Hepatocyte (in vitro differentiated cells): ENCODE results near the gene CD300H. TPM values are rescaled to one million over a fixed set of nuclear protein-coding genes. Genes with fewer than 3 reads are reported as not detected.
"Not testable (repeated sequence)": the region's sequence is repeated elsewhere in the genome, so short reads cannot be mapped to it uniquely, and the experiment has no call there.

Experiments used
- DNase-seq: peaks from one replicate; pipeline ENCODE4 v3.0.0-alpha.2; 2016; ENCODE audit warnings: low spot score
- H2AFZ ChIP-seq: fragments of 200-600 bp; sonication (generic); 2 replicates; pipeline ENCODE4 v1.6.0; 2016; ENCODE audit warnings: antibody characterized with exemption, mild to moderate bottlenecking
- H3K27ac ChIP-seq: fragments of 200-600 bp; sonication (generic); 2 replicates; pipeline ENCODE4 v1.5.1; 2016; ENCODE audit warnings: mild to moderate bottlenecking
- H3K27me3 ChIP-seq: fragments of 200-600 bp; sonication (generic); 2 replicates; pipeline ENCODE4 v1.6.1; 2016
- H3K36me3 ChIP-seq: fragments of 200-600 bp; sonication (generic); replicated peaks from 2 replicates; pipeline ENCODE4 v1.5.1; 2016; ENCODE audit warnings: low read depth; ENCODE audit not compliant: insufficient read depth
- H3K4me1 ChIP-seq: fragments of 200-600 bp; sonication (generic); 2 replicates; pipeline ENCODE4 v1.5.1; 2016; ENCODE audit warnings: mild to moderate bottlenecking, moderate library complexity; ENCODE audit not compliant: insufficient read depth
- H3K4me2 ChIP-seq: fragments of 200-600 bp; sonication (generic); 2 replicates; pipeline ENCODE4 v1.6.0; 2016
- H3K4me3 ChIP-seq: fragments of 200-600 bp; sonication (generic); 2 replicates; pipeline ENCODE4 v1.5.1; 2016; ENCODE audit warnings: mild to moderate bottlenecking
- H3K79me2 ChIP-seq: fragments of 200-600 bp; sonication (generic); 2 replicates; pipeline ENCODE4 v1.6.0; 2017; ENCODE audit warnings: mild to moderate bottlenecking
- H3K9me2 ChIP-seq: fragments of 200-600 bp; sonication (generic); replicated peaks from 2 replicates; pipeline ENCODE4 v1.6.0; 2017; ENCODE audit warnings: mild to moderate bottlenecking; ENCODE audit not compliant: insufficient read depth
- H3K9me3 ChIP-seq: fragments of 200-600 bp; sonication (generic); 2 replicates; pipeline ENCODE4 v1.5.1; 2016; ENCODE audit warnings: low read depth, mild to moderate bottlenecking
- H4K20me1 ChIP-seq: fragments of 200-600 bp; sonication (generic); 2 replicates; pipeline ENCODE4 v1.6.0; 2016; ENCODE audit warnings: mild to moderate bottlenecking; ENCODE audit not compliant: insufficient read depth, poor library complexity, severe bottlenecking
- EZH2 ChIP-seq: fragments of 200-600 bp; sonication (generic); IDR thresholded peaks from 2 replicates; pipeline ENCODE4 v1.6.1; 2016; ENCODE audit warnings: antibody characterized with exemption, mild to moderate bottlenecking, borderline replicate concordance
- EZH2phosphoT487 ChIP-seq: fragments of 200-600 bp; sonication (generic); IDR thresholded peaks from one replicate; pipeline ENCODE4 v1.6.1; 2018; ENCODE audit warnings: antibody characterized with exemption, mild to moderate bottlenecking, low read depth, moderate library complexity; ENCODE audit not compliant: unreplicated experiment, severe bottlenecking
- WGBS: methylation state at CpG from one replicate; pipeline ENCODE4 v1.1.6; 2016; ENCODE audit warnings: low lambda C conversion rate; ENCODE audit errors: missing lambda C conversion rate; 5-methylcytosine and 5-hydroxymethylcytosine counted together
- polyA plus RNA-seq: library from polyadenylated mRNA; unstranded; fragments of >200 nt; fragmentation: Nextera tagmentation; extraction: Ambion mirVana; gene quantifications from 2 replicates; pipeline ENCODE4 v1.2.1, GENCODE V29; 2016
- total RNA-seq: library from RNA; depleted of rRNA; stranded (reverse); fragments of >200 nt; gene quantifications from 2 replicates; pipeline ENCODE4 v1.2.3, GENCODE V29; 2014
- TF ChIP-seq, protein P1 (sequence below): fragments of 200-600 bp; sonication (generic); IDR thresholded peaks from 2 replicates; pipeline ENCODE4 v1.5.1; 2016; ENCODE audit warnings: antibody characterized with exemption, mild to moderate bottlenecking; ENCODE audit not compliant: poor library complexity

CD300H gene
- total and polyA plus RNA-seq, 2 experiments from 2014 or later = 0.67 TPM; not detected in 1

DNA sequence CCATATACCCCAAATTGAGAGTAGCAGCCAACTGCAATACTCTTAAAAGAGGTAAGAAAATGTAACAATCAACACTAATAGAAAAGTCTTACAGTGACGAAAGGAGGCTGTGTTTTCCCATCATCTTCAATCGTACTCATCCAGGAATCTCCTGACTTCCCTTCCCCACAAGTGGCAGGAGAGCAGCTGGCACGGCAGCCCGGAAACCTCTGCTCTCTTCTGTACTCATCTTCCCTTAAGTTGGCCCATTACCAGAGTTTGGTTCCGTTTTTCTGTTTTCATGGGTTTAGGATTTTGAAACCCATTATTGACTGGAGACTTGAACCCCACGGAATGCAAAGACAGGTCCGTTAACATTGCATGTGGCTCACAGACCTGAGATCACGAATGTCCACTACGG is 11.7 kb upstream of the CD300H start:
- WGBS = 87% methylated on average over 9 of the region's 9 CpGs
- TF ChIP-seq EZH2 = no peak
- no peak for TF ChIP-seq EZH2phosphoT487
- TF ChIP-seq, protein P1, sequence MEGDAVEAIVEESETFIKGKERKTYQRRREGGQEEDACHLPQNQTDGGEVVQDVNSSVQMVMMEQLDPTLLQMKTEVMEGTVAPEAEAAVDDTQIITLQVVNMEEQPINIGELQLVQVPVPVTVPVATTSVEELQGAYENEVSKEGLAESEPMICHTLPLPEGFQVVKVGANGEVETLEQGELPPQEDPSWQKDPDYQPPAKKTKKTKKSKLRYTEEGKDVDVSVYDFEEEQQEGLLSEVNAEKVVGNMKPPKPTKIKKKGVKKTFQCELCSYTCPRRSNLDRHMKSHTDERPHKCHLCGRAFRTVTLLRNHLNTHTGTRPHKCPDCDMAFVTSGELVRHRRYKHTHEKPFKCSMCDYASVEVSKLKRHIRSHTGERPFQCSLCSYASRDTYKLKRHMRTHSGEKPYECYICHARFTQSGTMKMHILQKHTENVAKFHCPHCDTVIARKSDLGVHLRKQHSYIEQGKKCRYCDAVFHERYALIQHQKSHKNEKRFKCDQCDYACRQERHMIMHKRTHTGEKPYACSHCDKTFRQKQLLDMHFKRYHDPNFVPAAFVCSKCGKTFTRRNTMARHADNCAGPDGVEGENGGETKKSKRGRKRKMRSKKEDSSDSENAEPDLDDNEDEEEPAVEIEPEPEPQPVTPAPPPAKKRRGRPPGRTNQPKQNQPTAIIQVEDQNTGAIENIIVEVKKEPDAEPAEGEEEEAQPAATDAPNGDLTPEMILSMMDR = no peak
- H3K4me2 ChIP-seq = no peak overlapping the region

DNA sequence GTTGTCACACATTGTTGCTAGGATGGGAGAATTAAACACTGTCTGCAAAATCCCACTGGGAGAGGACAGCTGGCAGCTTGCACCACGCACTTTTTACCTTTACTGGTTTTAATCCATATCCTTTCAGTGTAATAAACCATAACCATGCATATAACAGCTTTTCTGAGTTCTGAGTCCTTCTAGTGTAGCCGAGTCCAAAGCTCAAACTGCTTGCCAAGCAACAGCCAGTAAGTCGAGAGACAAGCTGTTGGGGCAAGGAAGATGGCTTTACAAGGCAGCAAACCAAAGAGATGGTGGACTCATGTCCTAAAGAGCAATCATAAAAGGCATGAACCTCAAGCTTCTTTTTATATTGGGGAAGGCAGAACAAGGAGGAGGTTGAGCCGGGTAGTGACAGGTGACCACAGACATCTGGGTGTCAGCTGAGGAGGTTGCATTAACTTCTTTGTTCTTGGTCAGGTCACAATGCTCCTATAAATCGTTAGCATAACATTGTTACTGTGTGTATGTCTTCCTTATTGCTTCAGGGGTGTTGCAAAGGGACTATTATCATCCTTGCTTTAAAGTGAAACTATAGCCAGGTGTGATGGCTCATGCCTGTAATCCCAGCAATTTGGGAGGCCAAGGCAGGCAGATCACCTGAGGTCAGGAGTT is 7.3 kb upstream of the CD300H start:
- H3K4me3 ChIP-seq = no peak overlapping the region
- H4K20me1 ChIP-seq = no peaks in the 10 kb centered on the region
- H3K9me2 ChIP-seq = no peaks in the 10 kb centered on the region
- no peaks in the 10 kb centered on the region for H3K9me3 ChIP-seq
- H2AFZ ChIP-seq = no peak overlapping the region
- H3K79me2 ChIP-seq = no peaks in the 10 kb centered on the region
- H3K4me1 ChIP-seq = no peaks in the 10 kb centered on the region
- peaks cover 3% of the 10 kb centered on the region for H3K27me3 ChIP-seq
- DNase-seq = no peak
- no peaks in the 10 kb centered on the region for H3K36me3 ChIP-seq
- TF ChIP-seq, protein P1 = no peak
- TF ChIP-seq EZH2phosphoT487 = no peak
- TF ChIP-seq EZH2 = no peak
- WGBS = 78% methylated on average over 5 of the region's 5 CpGs
- H3K27ac ChIP-seq = no peak overlapping the region
- no peak overlapping the region for H3K4me2 ChIP-seq

More for the DNA sequence above, 11.7 kb upstream of the CD300H start:
- no peak for DNase-seq
- Histone ChIP-seq H3K9me2 (no peaks in the 10 kb centered on the region), H3K4me1 (no peaks in the 10 kb centered on the region), H3K27ac (no peak overlapping the region), H2AFZ (no peak overlapping the region), H3K4me3 (no peak overlapping the region), H3K36me3 (no peaks in the 10 kb centered on the region), H4K20me1 (no peaks in the 10 kb centered on the region), H3K9me3 (no peaks in the 10 kb centered on the region), H3K79me2 (no peaks in the 10 kb centered on the region), H3K27me3 (peaks cover 3% of the 10 kb centered on the region)

DNA sequence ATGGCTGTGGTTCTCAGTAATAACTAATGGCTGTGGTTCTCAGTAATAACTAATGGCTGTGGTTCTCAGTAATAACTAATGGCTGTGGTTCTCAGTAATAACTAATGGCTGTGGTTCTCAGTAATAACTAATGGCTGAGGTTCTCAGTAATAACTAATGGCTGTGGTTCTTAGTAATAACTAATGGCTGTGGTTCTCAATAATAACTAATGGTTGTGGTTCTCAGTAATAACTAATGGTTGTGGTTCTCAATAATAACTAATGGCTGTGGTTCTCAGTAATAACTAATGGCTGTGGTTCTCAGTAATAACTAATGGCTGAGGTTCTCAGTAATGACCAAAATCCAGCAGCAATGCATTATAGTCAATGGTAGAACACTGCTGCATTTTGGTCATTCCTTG is 6.3 kb upstream of the CD300H start:
- not testable (repeated sequence) for H3K4me1 ChIP-seq, H3K9me3 ChIP-seq, H3K79me2 ChIP-seq, H2AFZ ChIP-seq, H3K4me2 ChIP-seq, H3K4me3 ChIP-seq, DNase-seq, H3K9me2 ChIP-seq, H3K27me3 ChIP-seq, H3K27ac ChIP-seq, H3K36me3 ChIP-seq, H4K20me1 ChIP-seq

DNA sequence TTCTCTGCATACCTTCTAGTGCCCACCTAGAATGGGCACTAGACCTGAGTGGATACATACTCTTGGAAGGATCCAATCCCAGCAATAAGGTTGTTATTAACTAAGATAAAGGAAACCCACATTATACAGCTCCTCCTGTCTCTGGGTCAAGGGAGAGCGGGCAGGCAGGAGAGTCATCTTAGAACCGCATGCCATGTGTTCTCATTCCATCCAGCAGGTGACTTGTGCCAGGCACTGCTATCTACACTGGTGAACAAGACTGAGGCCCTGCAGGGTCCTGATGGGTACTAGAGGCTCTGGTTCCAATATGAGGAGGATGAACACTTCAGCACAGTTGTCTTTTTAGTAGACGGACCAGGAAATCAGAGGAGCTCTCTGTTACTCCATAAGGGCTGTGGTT is 5.9 kb upstream of the CD300H start:
- no peaks in the 10 kb centered on the region for H3K9me3 ChIP-seq
- peaks cover 3% of the 10 kb centered on the region for H3K27me3 ChIP-seq
- no peak overlapping the region for H3K27ac ChIP-seq
- H3K4me2 ChIP-seq = no peak overlapping the region
- H3K79me2 ChIP-seq = no peaks in the 10 kb centered on the region
- no peak overlapping the region for H3K4me3 ChIP-seq
- WGBS = 85% methylated on average over 3 of the region's 3 CpGs
- TF ChIP-seq EZH2phosphoT487 = no peak
- TF ChIP-seq EZH2 = no peak
- TF ChIP-seq, protein P1 = no peak
- DNase-seq = no peak
- H3K36me3 ChIP-seq = no peaks in the 10 kb centered on the region
- H3K4me1 ChIP-seq = no peaks in the 10 kb centered on the region
- no peak overlapping the region for H2AFZ ChIP-seq
- no peaks in the 10 kb centered on the region for H4K20me1 ChIP-seq
- no peaks in the 10 kb centered on the region for H3K9me2 ChIP-seq
